Stimulated activated CD8-positive, alpha-beta memory T cell treated with anti-CD3 and anti-CD28 coated beads, Interleukin-7, amount 100 ng/mL, for 24 hours (primary cell): Measurements from ENCODE around the gene PADI1.

ENCODE experiments used
- DNase-seq: peaks from one replicate; pipeline ENCODE4 v3.0.0-alpha.2; 2020; ENCODE audit warnings: low read depth

Gene PADI1

GRCh38 chr1:17244821-17245740 lies 40.2 kb downstream of the PADI1 start:
- no peak for DNase-seq

DNA sequence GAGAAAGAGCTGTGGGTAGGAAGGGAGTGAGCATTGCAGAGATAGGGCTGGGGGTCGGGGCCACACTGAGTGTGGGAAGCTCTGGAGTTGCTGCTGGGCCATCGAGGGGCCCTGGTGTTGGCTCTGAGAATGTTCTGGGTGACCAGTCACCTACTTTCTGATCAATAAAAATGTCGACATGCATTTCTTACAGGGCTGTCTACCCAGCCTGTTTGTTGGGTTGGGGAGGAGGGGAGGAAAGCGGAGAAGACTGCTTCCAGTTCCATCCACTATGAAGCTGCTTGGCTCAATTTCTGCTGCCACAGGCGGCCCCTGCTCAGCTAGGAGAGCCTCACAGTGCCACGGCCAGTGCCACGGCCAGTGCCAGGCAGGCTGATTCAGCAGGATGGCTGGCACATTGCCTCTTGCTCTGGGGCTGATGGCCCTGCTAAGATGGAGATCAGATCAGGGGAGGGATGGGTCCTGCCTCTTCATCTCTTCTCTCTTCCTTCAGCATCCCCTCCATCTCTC lies 40.9 kb downstream of the PADI1 start:
- DNase-seq, result no peak

DNA sequence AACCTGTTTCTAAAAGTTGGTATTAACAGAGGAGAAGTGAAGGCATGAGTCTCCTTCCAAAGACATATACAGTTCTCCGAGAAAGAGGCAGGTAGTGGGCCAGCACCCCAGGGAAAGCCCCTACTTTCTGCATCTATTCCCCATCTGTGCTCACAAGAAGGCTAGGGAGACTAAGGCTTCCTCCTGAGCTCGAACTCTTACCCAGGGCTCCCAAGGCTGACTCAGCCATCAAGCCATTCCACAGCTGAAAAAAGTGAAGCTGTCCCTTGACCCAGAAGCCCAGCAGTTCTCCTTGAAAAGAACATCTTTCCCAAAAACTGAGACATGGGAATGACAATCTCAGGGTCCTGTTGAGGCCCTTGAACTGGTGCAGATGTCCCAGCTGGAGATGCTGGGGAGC lies 42.0 kb downstream of the PADI1 start:
- no peak for DNase-seq

DNA sequence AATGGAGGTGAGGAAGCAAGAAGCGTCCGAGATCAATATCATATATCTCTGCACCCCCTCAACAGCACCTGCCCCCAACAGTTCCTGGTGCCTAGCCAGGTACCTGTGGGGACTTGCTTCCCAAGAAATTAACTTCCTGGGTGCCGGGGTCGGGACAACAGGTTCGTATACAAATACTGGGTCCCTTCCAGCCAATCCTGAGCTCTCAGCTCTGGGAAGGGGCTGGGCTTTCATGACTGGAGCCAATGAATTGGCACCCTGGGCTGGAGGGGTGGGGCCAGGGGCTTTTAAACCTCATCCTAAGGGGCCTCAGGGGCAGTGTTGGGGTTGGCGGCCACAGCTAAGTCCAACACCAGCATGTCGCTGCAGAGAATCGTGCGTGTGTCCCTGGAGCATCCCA lies 43.9 kb downstream of the PADI1 start, which contains the start of gene PADI3:
TSS of gene PADI3 (plus strand) at position 318 of the 400 bp plus-strand sequence. CDS start at position 358, 40 bp downstream.
- DNase-seq, result no peak

DNA sequence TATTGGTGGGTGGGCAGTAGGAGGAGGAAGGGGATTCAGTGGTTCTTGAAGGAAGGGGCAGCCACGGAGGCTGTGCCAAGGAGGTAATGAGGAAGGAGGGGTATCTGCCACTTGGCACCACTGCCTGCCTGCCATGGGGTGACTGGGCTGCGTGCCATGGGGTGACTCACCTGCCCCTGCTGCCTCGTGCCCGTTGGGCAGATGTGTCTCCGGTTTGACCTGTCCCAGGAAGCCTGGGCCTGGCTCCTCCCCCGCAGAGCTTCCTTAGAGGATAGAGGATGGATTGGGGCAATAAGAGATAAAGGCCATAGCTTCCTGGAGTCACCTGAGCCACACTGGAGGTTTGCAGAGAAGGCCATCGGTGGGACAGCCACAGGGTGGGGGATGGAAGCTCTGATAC lies 45.7 kb downstream of the PADI1 start:
- DNase-seq, result no peak

GRCh38 chr1:17251246-17251645 lies 46.3 kb downstream of the PADI1 start:
- DNase-seq, result no peak

GRCh38 chr1:17251701-17252376 lies 46.9 kb downstream of the PADI1 start:
- no peak for DNase-seq

DNA sequence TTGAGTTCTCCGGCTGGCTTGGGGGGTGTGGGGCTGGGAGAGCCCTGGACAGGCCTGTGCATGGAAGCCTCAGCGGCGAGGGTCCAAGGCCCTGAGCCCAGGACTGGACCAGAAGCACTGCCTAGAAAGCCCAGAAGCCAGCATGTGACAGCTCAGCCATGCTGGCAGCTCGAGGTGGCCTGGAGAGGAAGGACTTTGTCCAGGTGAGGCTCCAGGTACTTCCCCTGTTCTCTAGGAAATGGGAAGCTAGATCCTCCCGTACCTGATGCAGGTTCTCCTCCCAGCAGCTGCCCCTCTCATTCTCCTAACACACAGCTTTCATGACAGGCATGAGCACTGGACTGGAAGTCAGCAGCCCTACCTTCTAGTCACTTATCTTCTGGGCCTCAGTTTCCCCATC lies 50.4 kb downstream of the PADI1 start:
- no peak for DNase-seq

DNA sequence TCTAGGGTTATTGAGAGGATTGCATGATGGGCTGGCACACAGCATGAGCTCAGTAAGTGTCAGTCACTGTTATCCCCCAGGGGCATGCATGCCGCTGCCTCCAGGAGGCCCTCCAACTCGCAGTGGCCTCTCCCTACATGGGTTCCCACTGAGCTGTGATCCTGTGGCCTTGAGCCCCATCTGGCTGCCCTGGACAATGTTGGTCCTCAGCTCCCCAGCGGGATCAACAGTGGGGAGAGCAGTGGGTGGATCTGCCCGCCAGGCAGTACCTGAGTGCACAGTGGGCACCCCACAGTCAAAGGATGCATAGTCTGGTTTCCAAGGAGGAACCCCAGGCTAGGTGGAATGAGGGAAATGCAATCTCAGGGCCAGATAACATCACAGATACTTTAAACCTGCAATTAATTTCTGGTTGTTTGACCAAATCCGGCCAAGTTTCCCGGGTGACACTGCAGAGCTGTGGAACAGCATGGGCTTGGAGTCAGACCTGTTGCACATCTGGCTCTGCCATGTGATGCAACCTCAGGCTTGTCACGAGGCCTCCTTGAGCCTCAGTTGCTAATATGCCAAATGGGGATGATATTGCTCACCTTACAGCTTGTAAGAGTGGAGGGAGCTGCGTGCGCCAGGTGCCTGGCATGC lies 53.3 kb downstream of the PADI1 start:
- DNase-seq, result no peak

- no peak for DNase-seq
Observed at GRCh38 chr1:17258758-17259130, 53.8 kb downstream of the PADI1 start.

DNA sequence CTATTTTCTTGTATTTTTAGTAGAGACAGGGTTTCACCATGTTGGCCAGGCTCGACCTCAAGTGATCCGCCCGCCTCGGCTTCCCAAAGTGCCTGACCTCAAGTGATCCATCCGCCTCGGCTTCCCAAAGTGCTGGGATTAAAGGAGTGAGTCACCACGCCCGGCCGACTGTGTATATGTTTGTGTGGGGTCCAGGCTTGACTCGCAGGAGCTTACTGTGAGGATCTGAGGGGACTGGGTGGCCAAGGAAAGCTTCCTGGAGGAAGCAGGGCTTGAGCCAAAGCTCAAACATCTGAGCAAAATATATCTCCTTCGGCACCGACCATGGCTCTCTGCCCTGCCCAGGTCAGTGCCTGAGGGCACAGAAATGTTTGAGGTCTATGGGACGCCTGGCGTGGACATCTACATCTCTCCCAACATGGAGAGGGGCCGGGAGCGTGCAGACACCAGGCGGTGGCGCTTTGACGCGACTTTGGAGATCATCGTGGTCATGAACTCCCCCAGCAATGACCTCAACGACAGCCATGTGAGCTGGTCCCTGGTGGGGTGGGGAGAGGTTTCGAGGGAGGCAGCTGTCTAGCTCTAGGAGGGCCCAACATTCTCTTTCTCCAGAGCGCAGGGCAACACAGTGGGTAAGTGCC lies 54.4 kb downstream of the PADI1 start:
- no peak for DNase-seq

DNA sequence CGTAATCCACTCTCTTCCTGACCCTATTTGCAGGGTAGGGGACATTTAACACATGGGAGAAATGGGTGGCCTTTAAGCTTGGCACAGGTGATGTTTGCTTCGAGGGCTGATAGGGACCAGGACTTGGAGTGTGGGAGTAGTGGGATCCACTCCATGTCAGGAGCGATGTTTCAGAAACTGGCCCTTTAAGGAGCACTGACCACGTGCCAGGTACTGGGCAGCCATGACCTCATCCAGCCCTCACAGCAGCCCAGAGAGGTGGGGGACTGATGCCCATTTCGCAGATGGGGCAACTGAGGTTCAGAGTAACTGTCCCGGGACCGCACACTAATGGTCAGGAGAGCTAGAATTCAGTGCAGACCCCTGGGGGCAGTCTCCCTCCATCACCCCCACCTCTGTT lies 55.3 kb downstream of the PADI1 start:
- no peak for DNase-seq

DNA sequence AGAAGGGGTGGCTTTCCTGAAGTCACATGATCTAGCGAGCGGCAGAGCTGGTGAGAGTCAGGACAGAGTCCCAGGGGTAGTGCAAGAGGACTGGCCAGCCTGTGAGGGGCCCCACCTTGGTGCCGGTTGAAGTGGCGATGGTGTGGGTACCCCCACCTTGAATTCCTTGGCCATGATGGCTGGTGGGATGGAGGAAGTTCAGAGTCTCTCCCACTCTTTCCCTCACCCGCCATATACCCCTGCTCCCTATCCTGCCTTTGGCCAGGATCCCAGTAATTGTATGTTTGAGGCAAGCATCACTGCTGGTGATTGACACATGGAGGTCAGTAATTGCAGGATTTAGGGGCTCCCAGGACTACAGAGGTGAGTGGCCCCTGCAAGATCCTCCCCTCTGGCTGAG lies 55.8 kb downstream of the PADI1 start:
- no peak for DNase-seq

- DNase-seq, result no peak
Observed at GRCh38 chr1:17263936-17264335, 59.0 kb downstream of the PADI1 start.

DNA sequence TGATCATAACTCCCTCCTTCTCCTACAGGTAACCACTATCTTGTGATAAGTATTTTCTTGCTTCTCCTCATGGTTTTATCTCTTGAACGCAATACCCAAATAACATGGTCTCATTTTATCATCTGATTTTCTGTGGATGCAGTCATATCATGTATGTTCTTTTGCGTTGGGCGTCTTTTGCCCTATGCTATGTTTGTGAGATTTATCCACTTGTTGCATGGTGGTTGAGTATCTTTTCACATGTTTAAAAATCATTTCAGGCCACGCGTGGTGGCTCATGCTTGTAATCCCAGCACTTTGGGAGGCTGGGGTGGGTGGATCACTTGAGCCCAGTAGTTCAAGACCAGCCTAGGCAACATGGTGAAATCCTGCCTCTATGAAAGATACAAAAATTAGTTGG lies 59.5 kb downstream of the PADI1 start:
- DNase-seq, result no peak

- no peak for DNase-seq
Observed at GRCh38 chr1:17265162-17265561, 60.2 kb downstream of the PADI1 start.

DNA sequence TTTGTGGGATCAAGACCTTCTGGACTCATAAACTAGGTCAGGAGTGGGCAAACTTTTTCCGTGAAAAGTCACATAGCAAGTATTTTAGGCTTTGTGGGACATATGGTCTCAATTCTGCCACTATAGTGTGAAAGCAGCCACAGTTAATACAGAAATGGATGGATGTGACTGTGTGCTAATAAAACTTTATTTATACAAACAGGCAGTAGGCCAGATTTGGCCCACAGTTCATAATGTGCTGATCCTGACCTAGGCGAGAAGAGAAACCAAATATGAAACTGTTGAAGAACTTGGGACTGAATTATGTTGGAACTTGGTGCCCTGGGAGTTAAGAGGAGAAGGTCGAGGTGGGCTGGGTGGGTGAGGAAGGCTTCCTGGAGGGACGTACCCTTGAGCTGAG lies 61.0 kb downstream of the PADI1 start:
- no peak for DNase-seq

- no peak for DNase-seq
Observed at GRCh38 chr1:17270891-17271765, 66.2 kb downstream of the PADI1 start.

DNA sequence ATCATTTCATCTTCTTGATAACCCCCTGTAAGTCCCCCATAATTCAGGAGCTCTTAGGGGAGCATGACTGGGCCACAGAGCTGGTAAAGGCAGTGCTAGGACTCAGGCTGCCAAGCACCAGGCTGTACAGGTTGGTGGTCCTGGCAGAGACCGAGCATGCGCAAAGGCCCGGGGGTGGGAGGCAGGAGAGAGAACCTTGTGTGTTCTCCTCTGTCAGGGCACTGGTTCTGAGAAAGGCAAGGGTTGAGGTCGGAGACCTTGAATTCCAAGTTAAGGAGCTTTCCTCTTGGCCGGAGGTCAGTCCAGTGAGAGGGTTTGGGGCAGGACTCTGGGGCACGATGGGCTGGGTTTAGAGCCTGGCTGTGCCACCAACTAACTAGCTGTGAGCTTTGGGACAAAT lies 67.1 kb downstream of the PADI1 start:
- no peak for DNase-seq

DNA sequence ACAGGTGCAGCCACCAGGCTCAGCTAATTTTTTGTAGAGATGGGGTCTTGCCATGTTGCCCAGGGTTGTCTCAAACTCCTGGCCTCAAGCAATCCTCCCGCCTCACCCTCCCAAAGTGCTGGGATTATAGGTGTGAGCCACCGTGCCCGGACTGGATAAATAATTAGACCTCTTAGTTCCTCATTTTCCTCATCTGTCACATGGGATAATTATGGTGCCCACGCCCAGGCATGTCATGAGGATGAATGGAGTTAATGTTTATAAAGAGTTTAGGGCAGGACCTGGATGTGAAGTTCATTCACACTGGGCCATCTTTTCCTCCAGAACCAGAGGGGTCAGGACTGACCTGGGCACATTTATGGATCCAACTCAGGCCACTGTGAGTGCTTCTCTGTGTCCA lies 67.7 kb downstream of the PADI1 start:
- DNase-seq, result no peak

- no peak for DNase-seq
Observed at GRCh38 chr1:17273096-17273495, 68.2 kb downstream of the PADI1 start.
